NCI-H69 (cell line): ENCODE data around the gene CDH13.

Experiments used
- DNase-seq: peaks from one replicate; lab custom pipeline; 2025; lab: John Stamatoyannopoulos, UW

Gene CDH13

DNA sequence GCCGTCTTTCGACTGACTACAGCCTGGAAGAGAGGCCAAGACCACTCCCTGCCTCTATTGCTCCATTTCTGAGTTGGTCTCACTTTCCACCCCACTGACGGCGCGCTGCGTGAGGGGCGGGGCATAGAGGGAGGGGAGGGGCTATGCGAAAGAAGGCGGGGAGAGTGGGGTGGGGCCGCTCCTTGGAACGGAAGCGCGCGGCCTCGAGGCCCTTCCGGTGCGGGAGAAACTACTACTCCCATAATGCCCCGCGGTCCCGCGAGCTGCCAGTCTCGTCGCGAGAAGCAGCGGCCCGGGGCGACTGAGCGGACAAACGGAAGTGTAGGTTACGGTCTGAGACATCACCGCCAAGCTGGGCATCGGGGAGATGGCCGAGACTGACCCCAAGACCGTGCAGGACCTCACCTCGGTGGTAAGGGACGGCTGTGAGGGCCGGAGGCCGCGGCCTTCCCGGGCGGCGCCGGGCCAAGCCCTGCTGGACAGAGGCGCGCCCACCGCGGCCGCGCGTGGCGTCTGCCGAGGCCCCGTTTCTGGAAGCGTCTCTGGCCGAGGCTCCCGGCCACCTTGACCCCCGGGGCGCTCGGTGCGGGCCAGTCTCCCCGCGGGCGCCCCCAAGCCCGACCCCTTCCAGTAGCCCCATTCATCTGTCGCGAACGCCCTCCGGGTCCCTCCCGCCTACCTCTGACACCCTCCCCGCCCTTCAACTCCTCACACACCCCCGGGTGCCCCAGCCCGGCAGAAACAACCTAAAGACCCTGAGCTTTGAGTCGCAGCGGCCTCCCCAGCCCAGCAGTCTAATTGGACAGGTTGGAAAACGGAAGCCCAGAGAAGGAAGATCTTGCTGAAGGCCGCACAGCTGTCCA is 1181.2 kb downstream of the CDH13 start, which contains the start of gene HSBP1:
HSBP1 (plus strand) TSS at position 269 of the 863 bp plus-strand sequence; CDS start at position 368, 99 bp downstream.
- DNase-seq = peak; percentile 92

DNA sequence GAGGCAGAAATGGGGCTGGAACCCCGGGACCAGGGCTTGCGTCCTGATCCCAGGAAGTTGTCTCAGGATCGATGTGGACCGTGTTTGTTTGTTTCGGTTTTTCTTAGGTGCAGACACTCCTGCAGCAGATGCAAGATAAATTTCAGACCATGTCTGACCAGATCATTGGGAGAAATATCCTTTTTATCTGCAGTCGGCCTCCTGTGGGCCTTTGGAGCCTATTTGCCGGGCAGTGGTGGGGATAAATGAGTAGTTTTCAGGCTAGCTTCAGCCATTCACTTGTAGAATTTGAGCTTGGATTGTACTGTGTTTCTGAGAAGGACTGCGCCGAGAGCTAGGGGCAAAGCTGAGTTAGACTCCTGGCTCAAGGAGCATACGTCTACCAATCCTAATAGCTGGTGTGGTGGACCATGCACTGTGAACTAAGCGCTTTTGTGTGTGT is 1181.8 kb downstream of the CDH13 start:
- DNase-seq = no peak

DNA sequence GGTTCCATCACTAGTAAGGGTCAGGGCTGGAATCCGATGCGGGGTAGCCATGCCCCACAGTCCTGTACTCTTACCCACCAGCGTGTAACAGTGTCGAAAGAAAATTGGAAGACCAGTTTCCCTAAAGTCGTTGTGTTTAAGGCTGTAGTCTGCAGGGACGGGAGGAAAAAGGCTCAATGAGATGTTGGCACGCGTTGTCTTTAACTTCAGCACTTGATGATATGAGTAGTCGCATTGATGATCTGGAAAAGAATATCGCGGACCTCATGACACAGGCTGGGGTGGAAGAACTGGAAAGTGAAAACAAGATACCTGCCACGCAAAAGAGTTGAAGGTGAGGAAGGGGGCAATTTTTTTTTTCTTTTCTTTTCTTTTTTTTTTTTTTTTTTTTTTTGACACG is 1182.3 kb downstream of the CDH13 start:
- DNase-seq = no peak

DNA sequence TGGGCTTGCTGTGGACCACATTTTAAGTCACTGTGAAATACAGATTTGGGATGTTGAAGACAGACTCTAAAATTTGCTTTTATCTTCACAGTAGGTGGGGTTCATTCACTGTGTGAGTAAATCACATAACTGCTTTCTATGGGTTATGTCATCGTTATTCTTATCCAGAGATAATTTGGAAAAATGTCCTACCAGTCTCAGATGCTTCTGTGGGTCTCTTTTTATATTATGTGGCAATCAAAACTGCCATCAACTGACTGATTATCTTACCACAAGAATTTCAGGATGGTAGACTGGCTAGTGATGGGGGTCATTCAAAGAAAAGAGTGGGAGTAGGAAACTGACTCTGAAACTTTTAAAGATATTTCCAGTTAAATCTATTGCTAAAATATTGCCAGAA is 1184.1 kb downstream of the CDH13 start:
- DNase-seq = no peak

DNA sequence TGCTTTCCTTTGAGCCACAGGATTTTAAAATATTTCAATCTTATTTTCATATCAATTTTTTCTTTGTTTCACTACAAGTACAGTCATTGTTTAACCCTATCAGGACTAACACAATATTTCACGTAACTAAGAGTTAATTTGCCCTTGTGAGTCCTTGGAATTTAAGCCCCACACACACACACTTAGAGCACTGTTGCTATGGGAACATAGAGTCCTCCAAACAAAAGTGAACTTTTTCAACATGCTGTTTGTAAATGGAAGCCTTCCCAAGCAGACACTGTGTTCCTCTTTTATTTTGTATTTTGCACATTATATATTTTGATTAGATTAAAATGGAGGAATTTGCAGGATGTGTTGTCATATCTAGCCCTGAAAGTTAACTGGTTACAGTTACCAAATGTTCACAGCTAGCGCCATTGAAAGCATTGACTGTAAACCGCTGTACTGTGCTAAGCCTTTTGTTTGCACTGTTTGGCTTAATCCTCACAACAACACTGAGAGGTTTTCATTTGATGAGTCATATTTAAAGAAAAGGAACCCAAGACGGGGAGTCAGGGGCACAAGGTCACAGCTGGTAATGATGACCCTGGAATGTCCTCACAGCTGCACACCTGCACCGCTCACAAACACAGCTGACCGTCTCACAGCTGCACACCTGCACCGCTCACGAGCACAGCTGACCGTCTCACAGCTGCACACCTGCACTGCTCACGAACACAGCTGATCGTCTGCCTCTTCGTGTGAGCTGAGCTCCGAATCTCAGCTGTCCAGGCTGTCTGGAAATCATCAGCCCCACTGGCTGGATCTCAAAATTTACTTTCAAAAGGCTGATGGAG is 1187.3 kb downstream of the CDH13 start:
- DNase-seq = peak; percentile 80

DNA sequence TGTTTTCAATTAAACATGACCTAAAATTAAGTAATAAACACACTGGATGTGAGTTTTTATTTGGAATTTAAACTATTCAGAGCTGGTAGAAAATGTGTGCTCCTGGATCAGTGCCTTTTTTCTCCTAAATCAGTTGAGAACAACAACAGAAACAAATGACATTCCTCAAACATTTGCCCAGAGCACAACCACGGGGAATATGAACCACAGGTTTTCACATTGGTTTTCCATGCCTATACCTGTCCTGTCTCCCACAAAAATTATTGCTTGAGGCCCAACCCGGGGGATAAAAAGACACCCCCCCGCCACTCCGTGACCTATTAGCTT is 1187.9 kb downstream of the CDH13 start:
- no peak for DNase-seq

DNA sequence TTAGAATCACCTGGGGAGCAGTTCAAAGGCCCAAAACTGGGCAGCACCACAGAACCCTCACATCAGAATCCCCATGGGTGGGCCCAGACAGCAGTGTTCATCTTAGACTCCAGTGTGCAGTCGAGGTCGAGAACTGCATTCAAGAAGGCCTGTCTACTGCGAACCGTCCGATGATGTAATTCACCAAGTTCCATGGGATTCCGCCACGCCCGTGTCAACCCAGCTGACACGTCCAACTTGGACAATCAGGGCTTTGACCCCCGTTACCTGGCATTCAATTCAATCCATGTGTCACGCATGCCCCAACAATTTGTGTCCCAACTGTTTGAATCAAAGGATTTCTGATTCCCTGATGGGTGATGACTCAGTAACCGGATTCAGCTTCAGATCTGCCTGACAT is 1190.3 kb downstream of the CDH13 start:
- no peak for DNase-seq

DNA sequence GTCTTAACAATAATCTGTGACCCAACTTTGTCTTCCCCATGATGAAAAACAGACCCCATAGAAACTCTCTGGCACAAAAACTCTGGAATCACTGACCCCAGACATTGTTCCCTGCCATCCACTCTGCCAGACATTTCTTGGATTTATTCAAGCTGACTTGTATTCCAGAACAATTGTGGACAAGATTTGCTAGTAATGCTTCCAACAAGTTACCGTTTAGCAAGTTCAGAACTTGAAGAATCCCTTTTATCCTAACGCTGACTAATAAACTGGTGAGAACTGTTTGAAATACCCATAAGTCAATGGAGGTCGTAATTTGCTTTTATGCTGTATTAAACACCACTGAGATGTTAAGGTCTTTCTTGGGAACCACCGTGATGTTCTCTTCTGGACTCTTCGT is 1191.5 kb downstream of the CDH13 start:
- no peak for DNase-seq

DNA sequence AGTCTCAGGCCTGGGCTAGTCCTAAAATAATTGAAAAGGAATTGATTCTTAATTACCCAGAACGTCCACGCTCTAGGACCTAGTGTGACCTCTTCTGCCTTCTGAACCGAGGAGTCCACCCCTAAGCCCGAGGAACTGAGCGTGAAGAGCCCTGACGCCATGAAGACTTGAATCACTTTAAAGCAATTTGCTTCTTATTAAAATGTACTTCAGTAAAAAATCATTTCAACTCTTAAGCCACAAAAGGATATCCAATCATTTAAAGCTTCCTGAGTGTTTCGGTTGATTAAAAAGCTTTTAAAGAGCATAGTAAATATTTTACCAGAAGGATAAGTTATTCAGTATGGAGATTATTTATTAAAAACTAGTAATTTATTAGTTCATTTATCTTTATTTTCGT is 1192.6 kb downstream of the CDH13 start:
- DNase-seq = no peak

DNA sequence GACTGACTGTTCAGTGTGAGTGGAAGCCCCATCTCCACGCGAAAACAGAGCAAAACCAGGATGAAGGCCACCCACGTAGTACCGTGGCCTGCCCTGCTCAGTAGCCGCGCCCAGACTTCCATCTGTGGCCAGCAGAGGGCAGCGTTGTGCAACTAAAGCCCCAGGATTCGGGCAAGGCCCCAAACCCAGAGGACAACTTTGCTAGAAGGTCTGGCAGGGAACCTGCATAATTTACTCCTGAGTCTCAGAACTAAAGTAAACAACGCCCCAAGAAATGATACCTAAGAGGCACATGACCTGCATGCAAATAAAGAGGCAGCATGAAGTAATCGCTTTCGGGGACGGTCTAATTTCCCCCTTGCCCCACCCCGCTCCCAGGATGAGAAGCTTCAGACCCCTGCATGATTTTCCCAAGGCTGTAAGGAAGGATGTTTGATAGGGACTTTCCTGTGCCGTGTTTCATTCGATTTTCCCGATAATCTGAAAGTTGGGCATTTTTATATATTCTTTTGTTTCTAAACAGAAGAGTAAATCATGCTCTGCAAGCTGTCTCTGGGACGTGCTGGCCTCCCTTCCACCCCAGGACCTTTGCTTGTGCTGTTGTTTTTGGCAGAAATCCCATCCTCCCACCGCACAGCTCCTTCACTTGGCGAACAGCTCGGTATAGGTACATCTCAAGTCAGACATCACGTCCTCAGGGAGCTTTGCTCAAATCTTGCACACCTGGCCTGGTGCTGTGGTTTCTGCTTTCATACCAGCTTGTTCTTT is 1199.6 kb downstream of the CDH13 start:
- peak; percentile 66 for DNase-seq

DNA sequence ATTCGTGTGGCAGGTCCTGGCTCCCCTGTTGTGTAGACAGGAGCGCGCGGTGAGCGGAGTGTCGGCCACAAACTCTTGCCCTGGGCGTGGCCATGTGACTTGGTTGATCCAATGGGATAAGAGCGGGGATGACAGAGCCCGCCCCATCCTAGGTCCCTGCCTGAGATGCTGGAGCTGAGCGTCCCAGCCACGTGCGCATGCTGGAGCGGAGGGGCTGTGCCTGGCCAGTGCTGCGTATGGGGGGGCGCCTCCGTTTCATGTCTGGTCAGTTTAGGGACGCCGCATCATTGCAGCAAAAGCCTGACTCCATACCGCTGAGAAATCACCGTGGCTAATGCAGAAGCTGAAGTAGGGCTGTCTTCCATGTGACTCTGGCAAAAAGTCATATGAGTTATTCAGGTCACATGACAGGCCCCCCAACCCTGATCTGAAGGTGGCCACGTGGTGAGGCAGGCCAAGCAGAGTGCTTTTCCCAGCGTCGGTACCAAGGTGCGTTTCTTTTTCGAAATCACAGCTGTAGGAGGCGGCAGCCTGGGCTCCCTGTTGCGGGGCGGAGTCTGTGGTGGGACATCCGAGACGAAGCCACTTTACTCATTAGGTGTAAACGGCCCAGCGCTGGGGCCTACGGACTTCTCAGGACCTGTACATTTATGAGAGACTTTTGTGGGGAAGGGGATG is 1203.5 kb downstream of the CDH13 start:
- no peak for DNase-seq

DNA sequence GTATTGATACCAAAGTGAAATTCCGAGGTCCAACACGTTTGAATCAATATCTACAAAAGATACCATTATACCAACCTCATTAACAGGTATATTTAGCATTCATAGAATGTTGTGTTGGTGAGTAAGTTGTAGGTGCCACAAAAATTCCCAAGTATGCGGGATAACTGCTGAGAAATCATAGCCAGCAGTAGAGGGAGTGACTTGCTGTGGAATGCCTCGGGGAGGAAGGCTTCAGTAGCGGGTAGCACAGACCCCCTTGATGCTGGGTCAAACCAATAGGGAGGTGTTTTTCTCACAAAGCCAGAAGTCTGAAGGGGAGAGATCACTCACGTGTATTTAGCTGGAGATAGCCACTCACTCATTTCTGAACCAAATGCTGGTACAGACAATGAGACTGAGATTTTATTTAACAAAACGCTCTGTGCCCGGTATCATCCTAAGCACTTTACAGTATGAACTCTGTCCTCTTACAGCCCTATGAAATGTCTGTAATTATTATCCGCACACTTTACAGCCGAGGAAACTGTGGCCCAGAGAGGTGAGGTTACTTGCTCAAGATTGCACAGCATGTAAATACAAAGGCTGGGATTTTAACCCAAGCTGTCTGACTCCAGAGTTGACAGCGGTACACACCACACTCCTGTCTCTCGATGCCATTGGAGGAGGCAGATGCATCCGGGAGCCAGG is 1204.1 kb downstream of the CDH13 start:
- no peak for DNase-seq

DNA sequence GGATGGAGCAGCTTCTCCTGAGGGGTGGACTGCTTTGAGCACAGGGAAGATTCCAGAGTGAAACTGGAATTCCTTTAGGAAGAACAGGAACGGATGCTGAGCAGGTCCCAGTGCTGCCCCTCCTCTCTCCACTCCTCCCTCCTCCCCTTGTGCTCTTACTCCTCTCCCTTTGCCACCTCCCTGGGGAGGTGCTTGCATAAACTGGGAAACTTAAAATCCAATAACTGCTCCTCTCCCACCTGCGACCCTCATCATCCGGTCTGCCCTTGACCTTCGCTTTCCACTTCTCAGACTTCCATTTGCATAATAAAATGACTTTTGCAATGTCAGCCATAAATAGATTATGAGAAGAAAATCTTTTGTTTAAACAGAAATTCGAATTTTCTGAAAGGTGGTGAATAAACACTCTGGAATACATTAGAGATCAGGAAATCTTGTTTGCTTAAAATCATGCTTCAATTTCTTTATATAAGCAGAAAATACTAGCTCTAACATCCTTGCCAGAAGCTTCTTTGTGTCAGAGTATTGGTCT is 1204.8 kb downstream of the CDH13 start:
- DNase-seq = no peak

DNA sequence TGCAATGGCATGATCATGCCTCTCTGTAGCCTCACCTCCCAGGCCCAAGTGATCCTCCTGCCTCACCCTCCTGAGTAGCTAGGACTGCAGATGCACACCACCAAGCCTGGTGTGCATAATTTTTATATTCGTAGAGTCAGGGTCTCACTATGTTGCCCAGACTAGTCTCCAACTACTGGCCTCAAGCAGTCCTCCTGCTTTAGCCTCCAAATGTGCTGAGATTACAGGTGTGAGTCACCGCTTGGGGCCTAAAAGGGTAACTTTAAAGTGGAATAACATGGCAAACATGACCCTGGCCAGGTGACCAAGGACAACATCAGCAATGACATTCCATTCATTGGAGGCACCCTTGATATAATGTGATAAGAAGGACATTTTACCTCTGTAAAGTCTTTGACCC is 1207.2 kb downstream of the CDH13 start:
- DNase-seq = no peak

DNA sequence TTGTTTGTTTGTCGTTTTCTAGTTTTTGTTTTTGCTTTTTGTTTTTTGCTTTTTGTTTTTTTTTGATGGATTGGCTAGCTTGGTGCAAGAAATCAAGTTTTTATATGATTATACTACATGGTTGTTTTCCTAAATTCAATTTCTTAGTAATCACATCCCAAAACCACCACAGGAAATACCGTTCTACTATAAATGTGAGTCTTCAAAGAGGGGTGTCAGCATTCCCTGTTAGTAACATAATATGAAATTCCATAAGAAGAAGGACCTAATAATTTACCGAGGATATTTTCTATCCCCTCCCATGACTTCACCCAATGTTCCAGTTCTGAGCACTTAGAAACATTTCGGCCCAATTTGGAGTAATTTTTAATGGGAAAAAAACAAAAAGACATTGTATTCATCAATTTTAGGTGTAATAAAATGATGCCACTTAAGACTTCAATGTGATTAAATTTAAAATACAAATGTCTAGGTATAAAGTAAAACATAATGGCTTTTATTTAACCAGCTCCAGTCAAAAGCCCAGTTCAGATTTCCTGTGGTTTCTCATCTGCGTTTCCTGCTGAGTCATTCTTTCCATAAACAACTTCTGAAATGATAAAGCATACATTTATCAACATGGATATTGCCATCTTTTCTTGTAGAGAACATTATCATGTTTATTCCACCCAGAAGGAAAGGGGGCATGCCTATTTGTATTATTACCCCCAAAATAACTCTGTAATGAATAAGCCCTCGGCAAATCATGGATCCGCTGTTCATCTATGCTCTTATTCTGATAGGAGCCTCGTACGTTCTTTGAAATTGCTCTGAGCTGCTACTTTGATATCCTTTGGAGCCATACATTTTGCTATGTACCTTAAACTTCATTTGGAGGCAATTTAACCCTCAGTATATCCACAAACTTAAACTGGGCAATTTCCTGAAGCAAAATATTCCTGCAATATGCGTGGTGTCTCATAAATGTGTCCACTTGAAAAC is 1209.1 kb downstream of the CDH13 start:
- DNase-seq = peak; percentile 44

DNA sequence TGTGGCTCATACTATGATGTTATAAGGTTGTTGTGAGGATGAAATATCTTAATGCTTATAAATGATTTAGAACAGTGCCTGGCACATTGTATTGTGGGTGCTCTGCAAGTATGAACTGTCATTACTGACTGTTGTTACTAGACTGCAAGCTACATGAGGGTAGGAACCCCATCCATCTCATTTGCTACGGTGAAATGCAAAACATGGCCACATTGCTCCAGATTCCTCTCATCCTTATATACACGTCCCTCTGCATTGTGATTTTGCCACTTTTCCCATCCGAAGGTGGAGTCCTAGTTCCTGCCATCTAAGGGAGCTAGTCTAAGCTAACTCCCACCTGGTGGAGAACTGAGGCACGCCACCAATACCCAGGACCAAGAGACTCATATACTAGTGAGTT is 1210.8 kb downstream of the CDH13 start:
- no peak for DNase-seq

DNA sequence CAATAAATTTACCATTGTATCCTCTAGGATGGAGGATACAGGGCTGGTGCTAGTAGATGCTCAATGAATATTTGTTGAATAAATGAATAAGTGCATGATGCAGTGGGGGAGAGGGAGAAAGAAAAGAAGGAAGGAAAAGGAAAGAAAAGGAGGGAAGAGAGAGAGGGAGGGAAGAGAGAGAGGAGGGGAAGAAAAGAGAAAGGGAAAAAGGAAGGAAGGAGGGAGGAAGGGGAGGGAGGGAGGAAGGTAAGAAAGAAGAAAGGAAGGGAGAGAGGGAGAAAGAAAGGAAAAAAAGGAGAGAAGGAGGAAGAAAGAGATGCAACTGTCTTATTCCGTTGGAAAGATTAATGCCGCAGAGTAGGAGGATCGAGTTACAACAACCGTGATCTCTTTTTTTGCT is 1211.4 kb downstream of the CDH13 start:
- no peak for DNase-seq

DNA sequence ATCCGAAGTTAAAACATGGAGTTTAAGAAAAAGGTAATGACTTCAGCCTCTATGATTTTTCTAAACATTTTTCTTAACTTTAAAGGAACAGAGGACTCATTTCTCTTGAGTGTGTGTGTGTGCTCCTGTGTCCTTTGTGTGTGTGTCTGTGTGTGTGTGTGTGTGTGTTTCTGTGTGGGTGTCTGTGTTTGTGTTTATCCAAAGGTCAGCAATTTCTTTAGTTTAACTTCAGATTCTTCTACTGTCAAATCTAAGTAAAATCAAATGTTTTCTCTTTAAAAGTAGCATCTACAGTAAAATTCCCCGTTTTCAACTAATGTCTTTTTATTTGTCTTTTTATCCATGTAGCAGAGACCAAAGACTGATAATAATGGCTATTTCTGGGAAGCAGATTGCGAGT is 1212.8 kb downstream of the CDH13 start:
- no peak for DNase-seq

DNA sequence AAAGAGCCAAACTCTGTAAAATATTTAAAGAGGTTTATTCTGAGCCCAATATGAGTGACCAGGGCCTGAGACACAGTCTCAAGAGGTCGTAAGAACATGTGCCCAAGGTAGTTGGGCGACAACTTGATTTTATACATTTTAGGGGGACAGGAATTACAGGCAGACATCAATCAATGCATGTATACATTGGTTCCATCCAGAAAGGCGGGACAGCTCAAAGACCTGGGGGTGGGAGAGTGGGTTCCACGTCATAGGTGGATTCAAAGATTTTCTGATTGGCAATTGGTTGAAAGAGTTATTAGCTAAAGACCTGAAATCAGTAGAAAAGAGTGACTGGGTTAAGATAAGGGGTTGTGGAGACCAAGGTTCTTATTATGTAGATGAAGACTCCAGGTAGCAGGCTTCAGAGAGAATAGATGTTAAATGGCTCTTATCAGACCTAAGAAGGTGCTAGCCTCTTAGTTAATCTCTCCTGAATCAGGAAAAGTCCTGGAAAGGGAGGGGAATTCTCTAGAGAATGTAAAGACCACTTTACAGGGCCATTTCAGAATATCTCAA is 1213.4 kb downstream of the CDH13 start:
- DNase-seq = no peak
